CD14-positive monocyte (primary cell): Measurements from ENCODE around the gene TFG. TPM values are rescaled to one million over a fixed set of nuclear protein-coding genes. Genes with fewer than 3 reads are reported as not detected.

Experiments
- DNase-seq, 3 donors: peaks; one replicate each; pipeline ENCODE4 v3.0.0-alpha.2; 2011 to 2022
- H2AFZ ChIP-seq: 2 replicates; pipeline ENCODE4 v1.6.0; 2012; ENCODE audit warnings: mild to moderate bottlenecking, low read depth, low read length, inconsistent platforms; ENCODE audit not compliant: insufficient read depth, poor library complexity, severe bottlenecking
- H3K27ac ChIP-seq, 2 donors: 1 replicate in 1 of 2; 2 replicates in 1 of 2; pipeline ENCODE4 v1.5.1; 2012 to 2013; ENCODE audit warnings: low read length in 2 of 2, control low read depth in 1 of 2, inconsistent platforms in 1 of 2, low read depth in 1 of 2, mild to moderate bottlenecking in 1 of 2
- H3K27me3 ChIP-seq, 2 donors: one replicate each; pipeline versions ENCODE4 v1.6.0 to v1.6.1; 2011 to 2013; ENCODE audit warnings: low read length in 2 of 2; ENCODE audit not compliant: control insufficient read depth in 2 of 2, insufficient read depth in 2 of 2
- H3K36me3 ChIP-seq, 2 donors: replicated peaks in 1 of 2; 1 replicate in 1 of 2; 2 replicates in 1 of 2; pipeline versions ENCODE4 v1.5.1 to v1.6.1; 2012 to 2013; ENCODE audit warnings: low read length in 2 of 2, control low read depth in 1 of 2, inconsistent platforms in 1 of 2, mild to moderate bottlenecking in 1 of 2; ENCODE audit not compliant: insufficient read depth in 2 of 2, control insufficient read depth in 1 of 2
- H3K4me1 ChIP-seq, 2 donors: 1 replicate in 1 of 2; 2 replicates in 1 of 2; pipeline versions ENCODE4 v1.5.1 to v1.6.1; 2012 to 2013; ENCODE audit warnings: low read length in 2 of 2, control low read depth in 1 of 2, inconsistent platforms in 1 of 2, mild to moderate bottlenecking in 1 of 2, moderate library complexity in 1 of 2; ENCODE audit not compliant: insufficient read depth in 2 of 2, control insufficient read depth in 1 of 2
- H3K4me2 ChIP-seq: replicated peaks from 2 replicates; pipeline ENCODE3; 2012; ENCODE audit warnings: low read length, moderate library complexity, mild to moderate bottlenecking; ENCODE audit not compliant: poor library complexity, severe bottlenecking; ENCODE audit errors: extremely low read depth
- H3K4me3 ChIP-seq, 3 experiments: fragments of 200-600 bp in 1 of 3; sonication (generic) in 1 of 3; replicated peaks in 1 of 3; 1 replicate in 2 of 3; 2 replicates in 1 of 3; pipeline ENCODE4 v1.5.1; 2011 to 2013; ENCODE audit warnings: low read length in 3 of 3, mild to moderate bottlenecking in 3 of 3, control low read depth in 2 of 3, low read depth in 2 of 3, inconsistent platforms in 1 of 3, moderate library complexity in 1 of 3
- H3K79me2 ChIP-seq: 2 replicates; pipeline ENCODE4 v1.6.0; 2012; ENCODE audit warnings: mild to moderate bottlenecking, control low read depth, inconsistent platforms, low read length, moderate library complexity; ENCODE audit not compliant: insufficient read depth
- H3K9ac ChIP-seq: 2 replicates; pipeline ENCODE4 v1.6.0; 2017; ENCODE audit warnings: low read length, mild to moderate bottlenecking; ENCODE audit not compliant: insufficient read depth, poor library complexity, severe bottlenecking
- H3K9me3 ChIP-seq, 2 donors: replicated peaks in 1 of 2; 1 replicate in 1 of 2; 2 replicates in 1 of 2; pipeline versions ENCODE4 v1.5.1 to v1.6.1; 2012 to 2013; ENCODE audit warnings: low read length in 2 of 2, control low read depth in 1 of 2; ENCODE audit not compliant: control insufficient read depth in 1 of 2, insufficient read depth in 1 of 2
- H4K20me1 ChIP-seq: 2 replicates; pipeline ENCODE4 v1.6.0; 2012; ENCODE audit warnings: mild to moderate bottlenecking, low read length, control low read depth, moderate library complexity; ENCODE audit not compliant: insufficient read depth
- H3K27ac Mint-ChIP-seq, 7 donors: one replicate each; pipeline ENCODE4 v1.8.0; 2020; ENCODE audit warnings: mild to moderate bottlenecking in 7 of 7, mixed read lengths in 7 of 7, moderate library complexity in 6 of 7, inconsistent platforms in 2 of 7
- H3K27me3 Mint-ChIP-seq, 3 donors: one replicate each; pipeline ENCODE4 v1.8.0; 2021 to 2022; ENCODE audit warnings: low read depth in 3 of 3, mild to moderate bottlenecking in 3 of 3, mixed read lengths in 3 of 3, moderate library complexity in 3 of 3, inconsistent platforms in 1 of 3
- H3K36me3 Mint-ChIP-seq, 2 donors: one replicate each; pipeline ENCODE4 v1.8.0; 2020; ENCODE audit warnings: mixed read lengths in 2 of 2, inconsistent platforms in 1 of 2, mild to moderate bottlenecking in 1 of 2
- H3K4me1 Mint-ChIP-seq: one replicate; pipeline ENCODE4 v1.8.0; 2020; ENCODE audit warnings: mild to moderate bottlenecking, mixed read lengths
- H3K4me3 Mint-ChIP-seq, 2 donors: one replicate each; pipeline ENCODE4 v1.8.0; 2020; ENCODE audit warnings: mild to moderate bottlenecking in 2 of 2, mixed read lengths in 2 of 2, moderate library complexity in 1 of 2
- H3K9me3 Mint-ChIP-seq, 7 donors: one replicate each; pipeline ENCODE4 v1.8.0; 2020 to 2022; ENCODE audit warnings: mixed read lengths in 7 of 7, mild to moderate bottlenecking in 6 of 7, moderate library complexity in 6 of 7, inconsistent platforms in 2 of 7
- WGBS: methylation state at CpG from one replicate; pipeline ENCODE4 v1.1.5; 2013; ENCODE audit warnings: missing lambda C conversion rate; ENCODE audit not compliant: insufficient coverage; 5-methylcytosine and 5-hydroxymethylcytosine counted together
- intact Hi-C, 2 donors: fragments of 100-400 bp; cut with micrococcal nuclease; formaldehyde crosslinking; loops; one replicate each; pipeline versions ENCODE4 v1.15.0 to v1.15.1; 2023
- polyA plus RNA-seq, 3 donors: library from polyadenylated mRNA; depleted of rRNA in 1 of 3; unstranded in 2 of 3; stranded (reverse) in 1 of 3; fragments of 300-500 nt in 2 of 3; fragments of >200 nt in 1 of 3; fragmentation: Illumina TruSeq in 2 of 3; gene quantifications; 1 replicate in 2 of 3; 2 replicates in 1 of 3; pipeline ENCODE4 v1.2.3, GENCODE V29; 2012 to 2021
- TF ChIP-seq, protein P1 (sequence below): fragments of 200-600 bp; IDR thresholded peaks from one replicate; pipeline ENCODE4 v1.8.0; 2022; ENCODE audit warnings: antibody characterized with exemption, mild to moderate bottlenecking

The TFG gene
- polyA plus RNA-seq, 3 donors, result 37.9 to 51.2 (median 44.8) TPM

DNA sequence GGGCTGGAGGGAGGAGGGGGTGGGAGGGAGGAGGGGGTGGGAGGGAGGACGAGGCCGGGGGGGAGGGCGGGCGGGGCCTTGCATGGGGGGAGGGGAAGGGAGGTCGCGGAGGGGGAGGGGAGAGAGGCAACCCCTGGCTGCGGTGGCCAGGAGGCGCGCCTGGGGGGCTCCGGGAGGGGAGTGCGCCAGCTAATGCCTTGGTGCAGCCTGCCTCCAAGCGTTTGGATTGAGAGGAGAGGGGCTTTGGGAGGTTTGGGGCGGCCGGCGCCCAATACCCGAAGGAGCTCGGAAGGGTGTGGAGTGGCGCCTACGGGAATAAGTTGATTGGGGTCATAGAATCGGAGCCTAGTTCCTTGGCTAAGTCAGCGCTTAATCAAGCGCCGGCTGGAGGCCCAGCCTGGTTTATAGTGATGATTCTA, 557 bp downstream of the TFG start:
- under 1% methylated on average over 19 of the region's 23 CpGs for WGBS
- peaks cover 17 to 18% of the 10 kb centered on the region in 2 donors for H3K4me1 ChIP-seq
- H3K9me3 Mint-ChIP-seq, result peaks cover 0 to 7% (median 5%) of the 10 kb centered on the region in 7 donors
- H3K9me3 ChIP-seq, result no peaks in the 10 kb centered on the region
- peaks cover 50% of the 10 kb centered on the region for H3K79me2 ChIP-seq
- peak overlapping the region; percentile 69 for H2AFZ ChIP-seq
- TF ChIP-seq, protein P1, sequence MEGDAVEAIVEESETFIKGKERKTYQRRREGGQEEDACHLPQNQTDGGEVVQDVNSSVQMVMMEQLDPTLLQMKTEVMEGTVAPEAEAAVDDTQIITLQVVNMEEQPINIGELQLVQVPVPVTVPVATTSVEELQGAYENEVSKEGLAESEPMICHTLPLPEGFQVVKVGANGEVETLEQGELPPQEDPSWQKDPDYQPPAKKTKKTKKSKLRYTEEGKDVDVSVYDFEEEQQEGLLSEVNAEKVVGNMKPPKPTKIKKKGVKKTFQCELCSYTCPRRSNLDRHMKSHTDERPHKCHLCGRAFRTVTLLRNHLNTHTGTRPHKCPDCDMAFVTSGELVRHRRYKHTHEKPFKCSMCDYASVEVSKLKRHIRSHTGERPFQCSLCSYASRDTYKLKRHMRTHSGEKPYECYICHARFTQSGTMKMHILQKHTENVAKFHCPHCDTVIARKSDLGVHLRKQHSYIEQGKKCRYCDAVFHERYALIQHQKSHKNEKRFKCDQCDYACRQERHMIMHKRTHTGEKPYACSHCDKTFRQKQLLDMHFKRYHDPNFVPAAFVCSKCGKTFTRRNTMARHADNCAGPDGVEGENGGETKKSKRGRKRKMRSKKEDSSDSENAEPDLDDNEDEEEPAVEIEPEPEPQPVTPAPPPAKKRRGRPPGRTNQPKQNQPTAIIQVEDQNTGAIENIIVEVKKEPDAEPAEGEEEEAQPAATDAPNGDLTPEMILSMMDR, result no peak
- peak overlapping the region; percentile 78 for H3K9ac ChIP-seq
- peak overlapping the region; percentile 65 to 87 (median 83) for H3K4me3 ChIP-seq
- peak overlapping the region; percentile 81 to 88 for H3K4me3 Mint-ChIP-seq
- H3K36me3 Mint-ChIP-seq, result peaks cover 11 to 24% of the 10 kb centered on the region in 2 donors
- H4K20me1 ChIP-seq, result peaks cover 44% of the 10 kb centered on the region
- DNase-seq, result peak in 2 of 3 donors; percentile 9 to 30
- H3K27ac ChIP-seq, result peak overlapping the region; percentile 75 to 86
- H3K4me2 ChIP-seq, result peak overlapping the region; percentile 88
- peaks cover 26% of the 10 kb centered on the region for H3K4me1 Mint-ChIP-seq
- H3K27ac Mint-ChIP-seq, result peak overlapping the region; percentile 74 to 93 (median 89)
- peaks cover 0 to 4% (median under 1%) of the 10 kb centered on the region in 3 donors for H3K27me3 Mint-ChIP-seq
- intact Hi-C loops, result loop anchor here (5.0 to 10.0 kb wide), 2 partner anchors 308 to 895 kb away; partner anchors contain the start of genes CMSS1 (in 1 of the 2), LNP1 (in 1 of the 2) and TOMM70 (in 1 of the 2)
- peaks cover 9 to 16% of the 10 kb centered on the region in 2 donors for H3K36me3 ChIP-seq
- H3K27me3 ChIP-seq, result peaks cover 0 to 6% of the 10 kb centered on the region in 2 donors

DNA sequence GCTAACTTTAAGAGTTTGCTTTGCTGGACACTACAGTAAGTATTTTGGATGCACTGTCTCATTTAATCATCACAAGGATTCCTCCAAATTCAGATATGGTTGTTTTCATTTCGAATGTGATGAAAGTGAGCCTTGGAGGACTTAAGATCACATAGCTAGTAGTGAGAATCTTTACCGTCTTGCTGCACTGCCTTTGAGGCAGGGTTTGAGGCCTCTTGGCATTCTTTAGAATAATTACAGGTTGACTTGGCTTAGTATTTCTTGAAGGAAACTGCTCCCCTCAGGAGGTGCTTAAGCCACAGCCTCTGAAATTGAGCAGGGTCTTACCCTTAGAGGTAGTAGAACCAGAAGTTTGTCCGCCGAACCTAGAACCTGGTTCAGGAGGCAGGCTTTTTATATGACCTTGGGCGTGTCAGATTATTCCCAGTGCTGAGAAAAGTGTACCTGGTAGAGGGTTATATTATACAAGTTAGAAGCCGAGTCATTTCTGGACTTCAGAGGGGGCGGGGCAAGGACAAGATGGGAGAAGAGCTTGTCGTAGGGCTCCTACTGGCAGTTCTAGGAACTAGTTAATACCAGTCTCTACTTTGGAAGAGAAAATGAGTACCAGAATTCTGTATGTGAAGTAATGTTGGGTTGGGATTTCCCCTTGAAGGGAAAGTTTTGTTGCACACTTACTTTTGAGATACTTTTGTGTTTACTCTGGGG, 1.1 kb downstream of the TFG start:
- H3K9me3 Mint-ChIP-seq, result peaks cover 0 to 7% (median 5%) of the 10 kb centered on the region in 7 donors
- Histone ChIP-seq H3K9ac (peak overlapping the region; percentile 78), H3K4me1 (peaks cover 17 to 18% of the 10 kb centered on the region in 2 donors), H3K4me3 (peak overlapping the region; percentile 65 to 87 (median 83)), H3K79me2 (peaks cover 56% of the 10 kb centered on the region), H2AFZ (peak overlapping the region; percentile 51), H3K4me2 (peak overlapping the region; percentile 88), H3K27me3 (peaks cover 0 to 6% of the 10 kb centered on the region in 2 donors), H3K9me3 (no peaks in the 10 kb centered on the region), H3K27ac (peak overlapping the region; percentile 75 to 79), H3K36me3 (peaks cover 14 to 21% of the 10 kb centered on the region in 2 donors), H4K20me1 (peaks cover 50% of the 10 kb centered on the region)
- TF ChIP-seq, protein P1, result peak; percentile 33
- peaks cover 26% of the 10 kb centered on the region for H3K4me1 Mint-ChIP-seq
- DNase-seq, result peak; percentile 44 to 79 (median 59)
- WGBS, result 25% methylated on average over 6 of the region's 8 CpGs
- H3K27me3 Mint-ChIP-seq, result peaks cover 0 to 4% (median 0%) of the 10 kb centered on the region in 3 donors
- peak overlapping the region; percentile 74 to 93 (median 89) for H3K27ac Mint-ChIP-seq
- peak overlapping the region; percentile 81 to 88 for H3K4me3 Mint-ChIP-seq
- intact Hi-C loops, result loop anchor here in 1 of 2 donors (5.0 kb wide), 1 partner anchor 308 kb away; the partner anchor contains the start of genes LNP1 and TOMM70
- H3K36me3 Mint-ChIP-seq, result peaks cover 16 to 30% of the 10 kb centered on the region in 2 donors
